COLO829 (cell line): ENCODE measurements around the gene TEX36.
A peak's percentile ranks its signal among the peaks of the same experiment; 100 is the strongest.
"Not testable (repeated sequence)": the region's sequence is repeated elsewhere in the genome, so short reads cannot be mapped to it uniquely, and the experiment has no call there.

Experiments used
- DNase-seq: peaks from one replicate; pipeline ENCODE4 v3.0.0; 2012; ENCODE audit warnings: low spot score

Gene TEX36

GRCh38 chr10:125683063-125683462, at the start of gene TEX36:
TSS of gene TEX36 (minus strand) at chr10:125683163. CDS start at chr10:125682989, 174 bp downstream.
- DNase-seq = no peak

GRCh38 chr10:125727436-125727835, 44.5 kb upstream of the TEX36 start:
- DNase-seq = no peak

- DNase-seq = no peak
Observed at GRCh38 chr10:125726914-125727313, 44.0 kb upstream of the TEX36 start.

- no peak for DNase-seq
Observed at GRCh38 chr10:125722811-125723210, 39.8 kb upstream of the TEX36 start.

GRCh38 chr10:125721035-125721434, 38.1 kb upstream of the TEX36 start:
- no peak for DNase-seq

- DNase-seq = no peak
Observed at GRCh38 chr10:125720002-125720382, 37.0 kb upstream of the TEX36 start.

GRCh38 chr10:125719173-125720001, 36.4 kb upstream of the TEX36 start, which contains the start of gene EDRF1:
TSS of gene EDRF1 (plus strand) at chr10:125719709. CDS start at chr10:125719808, 99 bp downstream.
- peak; percentile 95 for DNase-seq

GRCh38 chr10:125714728-125715127, 31.8 kb upstream of the TEX36 start:
- DNase-seq = not testable (repeated sequence)

GRCh38 chr10:125711110-125711750, 28.3 kb upstream of the TEX36 start:
- DNase-seq = no peak

- no peak for DNase-seq
Observed at GRCh38 chr10:125709553-125710474, 26.9 kb upstream of the TEX36 start.

GRCh38 chr10:125708971-125709503, 26.1 kb upstream of the TEX36 start:
- no peak for DNase-seq

GRCh38 chr10:125707541-125708468, 24.8 kb upstream of the TEX36 start:
- DNase-seq = peak; percentile 80

- DNase-seq = no peak
Observed at GRCh38 chr10:125700355-125700911, 17.5 kb upstream of the TEX36 start.

- DNase-seq = no peak
Observed at GRCh38 chr10:125699562-125700143, 16.7 kb upstream of the TEX36 start.

- no peak for DNase-seq
Observed at GRCh38 chr10:125698481-125698998, 15.6 kb upstream of the TEX36 start.

- DNase-seq = not testable (repeated sequence)
Observed at GRCh38 chr10:125696884-125697283, 13.9 kb upstream of the TEX36 start.

GRCh38 chr10:125694883-125695282, 11.9 kb upstream of the TEX36 start:
- no peak for DNase-seq

- no peak for DNase-seq
Observed at GRCh38 chr10:125693524-125693847, 10.5 kb upstream of the TEX36 start.

GRCh38 chr10:125692601-125693523, 9.9 kb upstream of the TEX36 start:
- DNase-seq = no peak
